ENCODE data around the gene PBX2.

GRCh38 chr6:32224696-32225095 is 34.7 kb upstream of the PBX2 start:
- no peak for TF ChIP-seq POLR2A (IDR thresholded peaks at IDR 0.05; ENCODE audit: low read depth, low read length)
- TF ChIP-seq POLR2AphosphoS5 (IDR thresholded peaks at IDR 0.05; ENCODE audit: low read depth, low read length) = no peak
